ENCODE data around the gene PTTG1IP2.

PTTG1IP2 gene

GRCh38 chr7:90560730-90561129 lies 91.3 kb downstream of the PTTG1IP2 start:
- Histone ChIP-seq H3K27ac (ENCODE audit: low read depth, low read length, severe bottlenecking) (no peak overlapping the region), H3K4me3 (ENCODE audit: extremely low read depth, insufficient read depth, low read length, poor library complexity, severe bottlenecking) (no peak overlapping the region)

More at GRCh38 chr7:90560730-90561129, 91.3 kb downstream of the PTTG1IP2 start:
- Histone ChIP-seq H3K4me1 (ENCODE audit: control insufficient read depth, insufficient read depth, low read length, poor library complexity, severe bottlenecking) (no peaks in the 10 kb centered on the region), H3K36me3 (ENCODE audit: control insufficient read depth, insufficient read depth, low read length) (no peaks in the 10 kb centered on the region), H3K9me3 (ENCODE audit: control insufficient read depth, low read length) (no peaks in the 10 kb centered on the region)
- WGBS, 2 experiments (ENCODE audit: insufficient coverage in 2 of 2) = no CpG with 5 or more reads among the region's 1 CpG
